K562 (cell line): ENCODE data around the gene ACHE. TPM values are rescaled to one million over a fixed set of nuclear protein-coding genes. Genes with fewer than 3 reads are reported as not detected.

Experiments
- ATAC-seq: fragments of 200-7000 bp; cut with Tn5 transposase; 3 replicates; pipeline ENCODE4 v1.9.1; 2020; ENCODE audit warnings: moderate library complexity
- BruUV-seq: library from RNA; stranded (reverse); fragments of 400-500 nt; replicated peaks from 2 replicates; lab custom pipeline; 2021; lab: Mats Ljungman, UMichigan
- CTCF ChIA-PET: fragments of 300-600 bp; formaldehyde crosslinking; extraction: SDS; loops from one replicate; lab custom pipeline; 2021; ENCODE audit warnings: low intra/inter-chr PET ratio; lab: Yijun Ruan, JAX
- POLR2A ChIA-PET: fragments of 300-600, 350-650 bp; sonication (Branson Sonifier 250); formaldehyde crosslinking; extraction: SDS; loops from one replicate; lab custom pipeline; 2021; ENCODE audit warnings: antibody characterized with exemption, inconsistent platforms; lab: Yijun Ruan, JAX
- DNase-seq, 4 experiments: peaks; one replicate each; pipeline versions ENCODE4 v3.0.0 to v3.0.0-alpha.2; 2011 to 2018; ENCODE audit warnings: low spot score in 3 of 4, mixed read lengths in 3 of 4; ENCODE audit errors: extremely low read depth in 1 of 4
- FAIRE-seq: peaks from 2 replicates; lab custom pipeline; 2011; peaks lifted over from hg19 to GRCh38; lab: Jason Lieb, UNC
- H2AFZ ChIP-seq: 2 replicates; pipeline ENCODE4 v1.6.0; 2011; ENCODE audit warnings: low read depth, low read length, control low read depth, inconsistent platforms
- H3K27ac ChIP-seq: fragments of 200-600 bp; 3 replicates; pipeline ENCODE4 v1.8.0; 2011; ENCODE audit warnings: low read depth, mild to moderate bottlenecking, control low read depth, inconsistent platforms, low read length, moderate library complexity, mixed read lengths; ENCODE audit errors: extremely low read depth
- H3K27me3 ChIP-seq, 2 experiments: fragments of 300-600 bp in 1 of 2; 2 replicates in 1 of 2; 3 replicates in 1 of 2; pipeline versions ENCODE4 v1.6.0 to v1.8.0; 2011; ENCODE audit warnings: inconsistent platforms in 2 of 2, low read length in 2 of 2, mild to moderate bottlenecking in 1 of 2, mixed read lengths in 1 of 2, moderate library complexity in 1 of 2; ENCODE audit not compliant: control insufficient read depth in 2 of 2, insufficient read depth in 2 of 2
- H3K36me3 ChIP-seq: fragments of 300-600 bp; 3 replicates; pipeline ENCODE4 v1.8.0; 2011; ENCODE audit warnings: mild to moderate bottlenecking, low read length, inconsistent platforms; ENCODE audit not compliant: control insufficient read depth, insufficient read depth
- H3K4me1 ChIP-seq, 2 experiments: fragments of 200-600 bp in 1 of 2; replicated peaks in 1 of 2; 2 replicates in 1 of 2; 3 replicates in 1 of 2; pipeline versions ENCODE4 v1.5.1 to v1.8.0; 2011; ENCODE audit warnings: inconsistent platforms in 2 of 2, low read length in 2 of 2, mild to moderate bottlenecking in 1 of 2, mixed read lengths in 1 of 2, moderate library complexity in 1 of 2; ENCODE audit not compliant: control insufficient read depth in 2 of 2, insufficient read depth in 2 of 2
- H3K4me2 ChIP-seq: 2 replicates; pipeline ENCODE4 v1.6.1; 2011; ENCODE audit warnings: low read length, control low read depth, inconsistent platforms, mixed read lengths; ENCODE audit not compliant: insufficient read depth
- H3K4me3 ChIP-seq: fragments of 200-600 bp; sonication (generic), shearing (Covaris generic); 2 replicates; pipeline ENCODE4 v1.5.1; 2016; ENCODE audit warnings: control low read depth, inconsistent platforms
- H3K79me2 ChIP-seq: fragments of 200-600 bp; 3 replicates; pipeline ENCODE4 v1.8.0; 2011; ENCODE audit warnings: low read length, inconsistent platforms; ENCODE audit not compliant: control insufficient read depth, insufficient read depth
- H3K9ac ChIP-seq, 2 experiments: 2 replicates each; pipeline versions ENCODE4 v1.6.0 to v1.6.1; 2011; ENCODE audit warnings: low read depth in 2 of 2, low read length in 2 of 2, control low read depth in 1 of 2, inconsistent platforms in 1 of 2, mild to moderate bottlenecking in 1 of 2, mixed read lengths in 1 of 2; ENCODE audit not compliant: insufficient read depth in 1 of 2
- H3K9me1 ChIP-seq: one replicate; pipeline ENCODE4 v1.6.0; 2011; ENCODE audit warnings: inconsistent platforms, mild to moderate bottlenecking, low read length, moderate library complexity; ENCODE audit not compliant: control insufficient read depth, insufficient read depth
- H3K9me3 ChIP-seq: replicated peaks from 2 replicates; pipeline ENCODE4 v1.5.1; 2011; ENCODE audit warnings: low read depth, low read length, inconsistent platforms; ENCODE audit not compliant: control insufficient read depth, insufficient read depth
- H4K20me1 ChIP-seq: replicated peaks from 2 replicates; pipeline ENCODE4 v1.6.1; 2011; ENCODE audit warnings: low read length, inconsistent platforms, mixed read lengths; ENCODE audit not compliant: control insufficient read depth, insufficient read depth
- ESRRB ChIP-seq: fragments of 250-450 bp; sonication (Bioruptor Pico); IDR thresholded peaks from 2 replicates; pipeline ENCODE4 v1.5.0; 2020; ENCODE audit warnings: mild to moderate bottlenecking, moderate library complexity, borderline replicate concordance
- FOXK2 ChIP-seq, 2 experiments: fragments of 450-650 bp; IDR thresholded peaks in 1 of 2; conservative IDR thresholded peaks in 1 of 2; 2 replicates each; pipeline ENCODE4 v1.6.1; 2016; ENCODE audit warnings: low read depth in 2 of 2, mild to moderate bottlenecking in 1 of 2
- GABPB2 ChIP-seq: fragments of 250-450 bp; sonication (Bioruptor Pico); conservative IDR thresholded peaks from 2 replicates; pipeline ENCODE4 v1.5.1; 2021; ENCODE audit warnings: mild to moderate bottlenecking
- HDAC1 ChIP-seq, 2 experiments: fragments of 450-650 bp; IDR thresholded peaks; 2 replicates each; pipeline ENCODE4 v1.6.1; 2016 to 2017; ENCODE audit warnings: inconsistent platforms in 1 of 2, mild to moderate bottlenecking in 1 of 2, moderate library complexity in 1 of 2
- HDAC2 ChIP-seq: fragments of 450-650 bp; IDR thresholded peaks from 2 replicates; pipeline ENCODE4 v1.6.1; 2016; ENCODE audit warnings: mild to moderate bottlenecking
- HMG20B ChIP-seq: fragments of 250-450 bp; sonication (Bioruptor Pico); IDR thresholded peaks from 2 replicates; pipeline ENCODE4 v1.5.0; 2021; ENCODE audit warnings: mild to moderate bottlenecking
- NFRKB ChIP-seq: fragments of 450-650 bp; IDR thresholded peaks from 2 replicates; pipeline ENCODE4 v1.6.1; 2016; ENCODE audit warnings: low read depth
- PHF20 ChIP-seq: fragments of 450-650 bp; IDR thresholded peaks from 2 replicates; pipeline ENCODE4 v1.6.1; 2018; ENCODE audit not compliant: partially characterized antibody
- TAL1 ChIP-seq: fragments of 450-650 bp; IDR thresholded peaks from 2 replicates; pipeline ENCODE4 v1.6.1; 2016; ENCODE audit warnings: mild to moderate bottlenecking
- ZNF175 ChIP-seq: fragments of 200-800 bp; sonication (Bioruptor generic); IDR thresholded peaks from 2 replicates; pipeline ENCODE4 v1.6.1; 2016; ENCODE audit warnings: low read depth, mild to moderate bottlenecking, missing genetic modification characterization, missing compliant biosample characterization
- ZNF311 ChIP-seq: fragments of 250-450 bp; sonication (Bioruptor Pico); IDR thresholded peaks from 2 replicates; pipeline ENCODE4 v1.4.0; 2020; ENCODE audit warnings: mild to moderate bottlenecking, moderate library complexity
- WGBS: fragments of 100-300 bp; shearing (Covaris generic); methylation state at CpG from one replicate; pipeline ENCODE4 v1.1.6; 2016; ENCODE audit warnings: low coverage, mixed read lengths; ENCODE audit not compliant: insufficient coverage; ENCODE audit errors: missing lambda C conversion rate; 5-methylcytosine and 5-hydroxymethylcytosine counted together
- in situ Hi-C: fragments of 300-500 bp; cut with MboI; formaldehyde crosslinking; loops from 4 replicates; pipeline ENCODE4 v1.15.0; 2018; ENCODE audit warnings: inconsistent platforms, mixed read lengths
- intact Hi-C: fragments of 100-400 bp; cut with micrococcal nuclease; formaldehyde crosslinking; loops from 2 replicates; pipeline ENCODE4 v1.14.2; 2022
- polyA plus RNA-seq, 8 experiments: library from polyadenylated mRNA; depleted of rRNA in 4 of 8; stranded (reverse) in 5 of 8; unstranded in 3 of 8; fragments of >200 nt; fragmentation: Nextera tagmentation in 2 of 8; fragmentation: Illumina TruSeq in 1 of 8; extraction: Ambion mirVana in 2 of 8; extraction: Trizol in 1 of 8; gene quantifications; 2 replicates each; pipeline versions ENCODE4 v1.2.1 to v1.2.3, GENCODE V29; 2011 to 2014; ENCODE audit warnings: inconsistent platforms in 1 of 8, missing spikeins in 1 of 8
- total RNA-seq, 7 experiments: library from RNA; depleted of rRNA in 6 of 7; stranded (reverse); fragments of >200 nt in 6 of 7; fragmentation: Illumina TruSeq in 2 of 7; extraction: Trizol in 2 of 7; gene quantifications; 2 replicates each; pipeline versions ENCODE4 v1.2.1 to v1.2.3, GENCODE V29; 2011 to 2021; ENCODE audit warnings: low replicate concordance in 1 of 7
- TF ChIP-seq, protein P1 (sequence below), 2 experiments: fragments of 450-650 bp in 1 of 2; sonication (generic) in 1 of 2; formaldehyde crosslinking; conservative IDR thresholded peaks; 2 replicates each; pipeline versions ENCODE4 v1.4.0 to v1.8.1; 2020 to 2022; ENCODE audit warnings: mild to moderate bottlenecking in 1 of 2, missing genetic modification reagents in 1 of 2

Gene ACHE
- total and polyA plus RNA-seq, 9 of the 15 experiments (the other 6 are each of a cell fraction or from before 2014, with no cell fraction given), result 0.04 to 8.8 (median 1.9) TPM

- no peaks in the 10 kb centered on the region for H3K9me3 ChIP-seq
- no peak for TF ChIP-seq PHF20
- no peak for TF ChIP-seq ESRRB (CRISPR knock-in tag)
- no peak for TF ChIP-seq ZNF175 (CRISPR knock-in tag)
- TF ChIP-seq HDAC1 (IDR thresholded peaks at IDR 0.05), result no peak
- no peak for TF ChIP-seq HDAC2
- no peak for TF ChIP-seq NFRKB
- no peak for TF ChIP-seq FOXK2 (conservative IDR thresholded peaks at IDR 0.05 in 1 of 2, IDR thresholded peaks at IDR 0.05 in 1 of 2; ENCODE audit: low read depth in 2 of 2)
- TF ChIP-seq, protein P1, sequence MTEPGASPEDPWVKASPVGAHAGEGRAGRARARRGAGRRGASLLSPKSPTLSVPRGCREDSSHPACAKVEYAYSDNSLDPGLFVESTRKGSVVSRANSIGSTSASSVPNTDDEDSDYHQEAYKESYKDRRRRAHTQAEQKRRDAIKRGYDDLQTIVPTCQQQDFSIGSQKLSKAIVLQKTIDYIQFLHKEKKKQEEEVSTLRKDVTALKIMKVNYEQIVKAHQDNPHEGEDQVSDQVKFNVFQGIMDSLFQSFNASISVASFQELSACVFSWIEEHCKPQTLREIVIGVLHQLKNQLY (CRISPR knock-in tag; conservative IDR thresholded peaks at IDR 0.05), result no peak
- no peak for TF ChIP-seq HMG20B (CRISPR knock-in tag)
- no peak for TF ChIP-seq ZNF311
- TF ChIP-seq GABPB2, result no peak
- no peak for TF ChIP-seq TAL1
- in situ Hi-C loops (no loop called here), intact Hi-C loops (no loop called here)
- H3K4me2 ChIP-seq, result no peak overlapping the region
- DNase-seq, result no peak
- no peaks in the 10 kb centered on the region for H3K27me3 ChIP-seq
- H3K79me2 ChIP-seq, result no peaks in the 10 kb centered on the region
- H3K27ac ChIP-seq, result no peak overlapping the region
- POLR2A ChIA-PET, result interaction anchor here (1.3 kb wide), 1 partner anchor 42 kb away, joined by 4 read pairs; no protein-coding TSS in a partner anchor
- H3K9ac ChIP-seq, result no peak overlapping the region
- CTCF ChIA-PET, result interaction anchor here (0.6 kb wide), 1 partner anchor 144 kb away, joined by 3 read pairs; no protein-coding TSS in a partner anchor
- H2AFZ ChIP-seq, result no peak overlapping the region
- peaks cover 5 to 13% of the 10 kb centered on the region in 2 experiments; a peak in 4 of 5 replicates for H3K4me1 ChIP-seq
- WGBS, result 97% methylated on average over 4 of the region's 4 CpGs
- no peak for ATAC-seq
- H3K36me3 ChIP-seq, result no peaks in the 10 kb centered on the region
- no peak overlapping the region for H3K4me3 ChIP-seq
- FAIRE-seq, result no peak
- H3K9me1 ChIP-seq, result no peaks in the 10 kb centered on the region
- no TSS peak for BruUV-seq
- H4K20me1 ChIP-seq, result no peaks in the 10 kb centered on the region
Measured at GRCh38 chr7:100847360-100847759, 48.3 kb downstream of the ACHE start.
